GM19239 (cell line): Measurements from ENCODE around the gene LRP1.
"Not testable (repeated sequence)": the region's sequence is repeated elsewhere in the genome, so short reads cannot be mapped to it uniquely, and the experiment has no call there.

ENCODE experiments used
- DNase-seq: peaks from one replicate; pipeline ENCODE4 v3.0.0; 2011; ENCODE audit warnings: low spot score; ENCODE audit not compliant: insufficient read length
- FAIRE-seq: peaks from 2 replicates; lab custom pipeline; 2011; peaks lifted over from hg19 to GRCh38; lab: Jason Lieb, UNC

The LRP1 gene

GRCh38 chr12:57110104-57111030 lies 17.9 kb upstream of the LRP1 start:
- DNase-seq (peak; percentile 62), FAIRE-seq (peak; percentile 93)

GRCh38 chr12:57111031-57111734 lies 17.1 kb upstream of the LRP1 start, which contains the start of gene STAT6:
TSS of gene STAT6 (minus strand) at chr12:57111362. CDS start at chr12:57108278, 3,084 bp downstream.
- FAIRE-seq (peak; percentile 94), DNase-seq (peak; percentile 65)

- FAIRE-seq (no peak), DNase-seq (peak; percentile 86)
These were observed 15.6 kb upstream of the LRP1 start for GRCh38 chr12:57112492-57113294.

- no peak for DNase-seq
- FAIRE-seq, result no peak
These were observed 11.6 kb upstream of the LRP1 start for GRCh38 chr12:57116580-57117281.

- FAIRE-seq (no peak), DNase-seq (no peak)
These were observed 9.5 kb upstream of the LRP1 start for GRCh38 chr12:57118711-57119271.

GRCh38 chr12:57119294-57120085 lies 8.8 kb upstream of the LRP1 start:
- no peak for DNase-seq

GRCh38 chr12:57120718-57121117 lies 7.6 kb upstream of the LRP1 start:
- DNase-seq, FAIRE-seq: not testable (repeated sequence)

More at GRCh38 chr12:57119294-57120085, 8.8 kb upstream of the LRP1 start:
- FAIRE-seq, result no peak

GRCh38 chr12:57123813-57124212 lies 4.5 kb upstream of the LRP1 start:
- DNase-seq, result no peak
- no peak for FAIRE-seq

- peak; percentile 73 for FAIRE-seq
- DNase-seq, result peak; percentile 69
These were observed 3.9 kb upstream of the LRP1 start for GRCh38 chr12:57124261-57124877.

GRCh38 chr12:57126061-57126460 lies 2.2 kb upstream of the LRP1 start:
- no peak for DNase-seq
- no peak for FAIRE-seq

- DNase-seq (no peak), FAIRE-seq (no peak)
These were observed 1.7 kb upstream of the LRP1 start for GRCh38 chr12:57126561-57126960.

- FAIRE-seq, result peak; percentile 35
These were observed 1.1 kb upstream of the LRP1 start for GRCh38 chr12:57127101-57127725.

GRCh38 chr12:57128519-57129247 lies 400 bp downstream of the LRP1 start:
- FAIRE-seq, result no peak
- no peak for DNase-seq

More at GRCh38 chr12:57127101-57127725, 1.1 kb upstream of the LRP1 start:
- DNase-seq, result peak; percentile 43

- no peak for DNase-seq
- FAIRE-seq, result no peak
These were observed 1.1 kb downstream of the LRP1 start for GRCh38 chr12:57129321-57129842.

GRCh38 chr12:57129889-57130288 lies 1.6 kb downstream of the LRP1 start:
- FAIRE-seq, result no peak
- DNase-seq, result no peak

GRCh38 chr12:57130941-57131340 lies 2.7 kb downstream of the LRP1 start:
- DNase-seq (no peak), FAIRE-seq (no peak)
